Putamen (tissue), 1 donor: Measurements from ENCODE around the gene DMD.
"Not testable (repeated sequence)": the region's sequence is repeated elsewhere in the genome, so short reads cannot be mapped to it uniquely, and the experiment has no call there.

ENCODE experiments used
- DNase-seq: peaks from one replicate; pipeline ENCODE4 v3.0.0-alpha.2; 2016; ENCODE audit warnings: low spot score

The DMD gene

DNA sequence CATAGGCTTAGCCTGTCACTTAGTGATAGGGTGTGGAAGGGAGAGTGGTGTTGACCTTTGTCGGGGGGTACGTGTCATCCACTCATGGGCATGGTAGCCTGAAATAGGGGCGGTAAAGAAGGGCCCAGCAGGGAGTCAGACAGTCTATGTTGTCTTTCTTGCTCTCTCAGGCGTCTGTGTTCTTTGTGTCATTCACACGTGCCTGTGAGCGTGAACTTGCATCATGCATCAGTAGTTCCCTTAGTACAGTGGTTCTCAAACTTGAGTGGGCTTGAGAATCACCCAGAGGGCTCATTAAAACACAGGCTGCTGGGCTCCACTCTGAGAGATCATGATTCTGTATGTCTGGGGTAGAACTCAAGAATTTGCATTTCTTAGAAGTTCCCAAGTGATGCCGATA is 1688.6 kb downstream of the DMD start:
- DNase-seq = no peak

DNA sequence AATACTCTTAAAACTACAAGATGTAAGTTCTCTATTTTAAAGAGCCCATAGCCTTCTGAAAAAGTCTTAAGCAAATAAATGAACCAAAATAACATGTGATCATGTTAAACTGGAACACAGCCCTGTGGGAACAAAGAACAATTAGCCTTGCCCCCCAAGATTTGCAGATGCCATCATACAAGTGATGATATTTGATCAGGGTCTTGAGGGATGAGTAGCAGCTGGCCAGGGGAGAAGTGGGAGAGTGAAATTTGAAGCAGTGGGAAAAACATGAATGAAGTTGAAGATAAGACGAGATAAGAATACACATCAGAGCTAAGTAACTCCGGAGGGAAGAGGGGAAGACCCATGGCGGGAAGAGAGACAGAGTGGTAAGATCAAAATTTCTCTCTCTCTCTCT is 1689.4 kb downstream of the DMD start:
- no peak for DNase-seq

DNA sequence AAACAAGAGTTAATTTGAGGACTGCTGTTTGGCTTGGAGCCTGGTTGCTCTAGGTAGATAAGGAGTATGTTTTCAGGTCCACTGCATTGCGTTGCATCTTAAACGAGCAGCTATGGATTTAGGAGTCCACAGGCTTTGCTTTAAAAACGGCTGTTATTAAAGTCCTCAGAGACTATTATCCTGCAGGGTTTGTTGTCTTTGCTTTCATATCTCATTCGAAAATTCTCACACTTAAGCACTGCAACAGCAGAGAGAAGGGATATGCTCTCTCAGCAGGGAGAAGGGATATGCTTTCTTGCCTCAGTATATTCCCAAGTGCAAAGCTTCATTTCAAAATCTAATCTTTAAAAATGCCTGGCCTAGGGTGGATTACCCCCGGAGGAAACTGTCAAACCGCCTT is 1694.8 kb downstream of the DMD start:
- DNase-seq = no peak

DNA sequence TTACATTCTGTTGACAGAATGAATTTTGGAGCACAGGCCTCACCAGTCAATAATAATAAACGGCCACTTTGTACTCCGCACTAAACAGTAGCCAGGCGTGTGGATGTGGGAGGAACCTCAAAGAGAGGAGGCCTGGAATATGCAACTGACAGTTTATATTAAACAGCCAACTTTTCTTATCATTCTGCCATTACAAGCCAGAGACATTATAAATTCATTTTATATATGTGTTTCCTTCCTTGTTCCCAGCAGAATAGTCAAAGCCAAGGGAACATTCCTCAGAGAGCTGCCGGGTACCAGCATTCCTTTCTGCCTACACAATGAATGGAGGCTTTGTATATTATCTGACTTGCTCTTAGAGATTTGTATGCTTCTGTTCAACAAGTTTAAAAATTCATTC is 1703.0 kb downstream of the DMD start:
- DNase-seq = peak; percentile 27

DNA sequence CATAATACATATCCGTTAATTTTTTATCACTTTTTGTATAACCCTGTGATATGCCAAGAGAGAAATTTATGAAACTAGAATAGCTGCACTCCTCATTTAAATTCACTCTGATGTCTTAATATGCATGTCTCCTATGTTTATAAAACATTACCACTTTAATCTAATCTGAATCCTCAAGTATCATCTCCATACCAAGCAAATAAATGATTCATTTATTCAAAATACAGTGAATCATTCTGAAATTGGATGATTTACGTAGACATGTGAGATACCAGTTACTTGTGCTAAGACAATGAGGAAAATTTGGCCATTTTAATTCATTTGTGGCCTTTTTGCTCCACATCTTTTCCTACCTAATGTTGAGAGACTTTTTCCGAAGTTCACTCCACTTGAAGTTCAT is 1704.4 kb downstream of the DMD start:
- DNase-seq = no peak

DNA sequence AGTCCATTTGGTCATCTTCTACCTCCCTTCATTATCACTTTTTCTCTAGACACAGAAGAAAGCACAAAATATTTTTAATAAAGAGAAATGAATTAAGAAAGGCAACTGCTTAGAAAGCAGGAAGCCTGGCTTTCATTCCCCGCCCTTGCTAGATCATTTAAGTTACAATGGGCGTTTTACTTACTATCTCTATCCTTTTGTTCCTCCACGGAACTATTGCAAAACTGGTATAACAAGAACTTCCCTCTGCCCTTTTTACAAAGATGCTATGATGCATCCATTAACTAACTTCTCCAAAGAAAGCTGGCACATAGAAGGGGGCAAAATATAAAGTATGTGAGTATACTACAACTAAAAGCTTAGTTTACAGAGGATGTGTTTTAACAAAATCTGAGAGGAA is 1705.0 kb downstream of the DMD start:
- no peak for DNase-seq

DNA sequence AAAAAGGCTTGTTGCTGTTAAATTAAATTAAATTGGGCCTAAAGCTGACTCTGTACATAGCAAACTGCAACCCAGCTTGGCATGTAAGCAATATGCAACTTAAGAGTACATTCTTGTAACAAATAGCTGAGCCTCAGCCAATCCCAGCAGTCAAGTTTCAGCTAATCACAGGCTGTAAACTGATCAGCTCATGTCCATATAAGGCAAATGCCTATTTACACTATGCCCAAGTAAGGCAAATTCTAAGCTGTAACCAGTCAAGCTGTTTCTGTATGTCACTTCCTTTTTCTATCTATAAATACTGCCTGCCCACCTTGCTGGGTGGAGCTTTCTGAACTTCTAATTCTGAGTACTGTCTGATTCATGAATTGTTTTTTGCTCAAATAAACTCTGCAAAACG is 1710.4 kb downstream of the DMD start:
- no peak for DNase-seq

DNA sequence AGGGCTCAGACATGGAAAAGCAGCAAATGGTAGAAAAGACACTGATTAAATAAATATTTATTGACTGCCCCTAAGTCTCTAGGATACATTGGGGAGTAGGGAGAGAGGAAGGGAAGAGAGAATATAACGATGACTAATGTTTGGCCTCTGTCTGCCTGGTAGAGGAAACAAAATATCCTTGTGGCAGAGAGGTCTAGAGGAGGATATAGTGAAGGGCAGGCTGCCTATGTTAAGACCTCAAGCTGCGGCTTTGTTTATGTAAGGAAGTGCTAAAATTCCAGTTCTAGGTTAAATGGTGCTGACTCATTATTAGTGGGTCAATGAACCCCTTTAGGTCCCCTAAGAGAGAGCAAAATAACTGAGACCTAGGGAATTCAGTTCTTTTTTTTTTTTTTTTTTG is 1712.2 kb downstream of the DMD start:
- DNase-seq = no peak

DNA sequence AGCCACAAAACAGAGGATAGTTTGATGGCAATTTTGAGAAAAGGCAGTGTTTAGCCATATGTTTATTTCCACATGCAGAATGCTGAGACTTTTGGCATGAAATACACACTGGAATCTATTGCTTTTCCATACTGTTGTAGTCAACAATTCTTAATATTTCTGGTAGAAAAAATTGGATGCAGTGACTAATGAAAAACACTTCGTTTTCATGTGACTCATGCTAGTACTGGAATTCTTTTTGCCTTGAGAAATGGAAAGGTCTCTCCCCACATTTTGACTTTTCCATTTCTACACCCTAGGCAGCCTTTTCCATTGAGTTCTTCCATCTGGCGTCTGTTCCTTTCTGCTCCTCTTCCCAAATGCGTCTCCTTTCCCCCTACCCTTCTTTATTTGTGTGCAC is 1714.3 kb downstream of the DMD start:
- DNase-seq = no peak

DNA sequence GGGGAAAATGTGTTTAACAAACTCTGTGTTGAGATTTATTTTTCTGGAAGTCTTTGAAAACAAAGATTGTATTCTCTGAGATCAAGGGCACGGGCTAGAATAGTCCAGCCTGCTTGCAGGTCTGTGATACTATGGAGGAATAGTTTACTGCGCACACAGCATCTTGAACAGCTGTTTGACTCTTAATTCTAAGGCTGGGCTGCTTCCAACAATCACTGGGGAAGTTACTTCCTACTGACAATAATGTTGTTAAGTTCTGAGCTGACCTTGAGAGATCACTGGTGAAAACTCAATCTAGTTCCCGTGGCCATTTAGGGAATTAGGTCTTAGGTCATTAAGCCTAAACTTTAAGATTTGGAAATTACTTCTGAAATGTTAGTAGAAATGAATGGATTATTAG is 1723.4 kb downstream of the DMD start:
- DNase-seq = no peak

DNA sequence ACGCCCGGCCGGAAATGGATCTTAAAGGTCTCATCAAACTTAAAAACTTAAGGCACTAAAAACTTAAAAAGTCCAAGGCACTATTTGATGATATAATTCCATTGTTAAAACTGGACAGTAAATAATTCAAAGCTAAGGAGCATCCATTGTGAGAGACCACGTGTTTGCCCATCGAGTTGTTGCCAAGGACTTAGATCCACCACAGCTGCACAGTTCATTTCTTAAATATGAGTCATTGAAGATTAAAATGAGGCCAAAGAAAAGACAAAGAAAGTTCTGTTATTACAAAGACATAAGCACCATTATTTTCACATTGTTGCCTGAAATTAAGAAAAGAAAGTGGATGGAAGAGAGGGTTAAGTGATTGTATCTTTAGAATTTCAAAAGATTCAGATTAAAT is 1728.0 kb downstream of the DMD start:
- DNase-seq = no peak

DNA sequence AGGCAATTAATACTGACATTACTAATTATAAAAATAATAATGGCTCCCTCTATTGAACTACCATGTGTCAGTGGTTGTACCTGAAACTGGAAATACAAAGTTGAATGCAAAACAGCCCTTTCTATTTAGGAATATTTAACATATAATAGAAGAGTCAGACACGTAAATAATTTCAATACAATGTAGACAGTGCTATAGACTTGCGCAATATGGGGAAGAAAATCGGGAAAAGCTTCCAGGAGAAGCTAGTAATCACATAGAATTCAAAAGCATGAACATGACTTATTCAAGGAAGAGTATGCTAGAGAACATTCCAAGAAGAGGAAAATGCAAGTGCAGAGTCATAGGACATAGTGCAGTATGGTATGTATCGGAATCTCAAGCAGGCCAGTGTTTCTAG is 1730.7 kb downstream of the DMD start:
- no peak for DNase-seq

DNA sequence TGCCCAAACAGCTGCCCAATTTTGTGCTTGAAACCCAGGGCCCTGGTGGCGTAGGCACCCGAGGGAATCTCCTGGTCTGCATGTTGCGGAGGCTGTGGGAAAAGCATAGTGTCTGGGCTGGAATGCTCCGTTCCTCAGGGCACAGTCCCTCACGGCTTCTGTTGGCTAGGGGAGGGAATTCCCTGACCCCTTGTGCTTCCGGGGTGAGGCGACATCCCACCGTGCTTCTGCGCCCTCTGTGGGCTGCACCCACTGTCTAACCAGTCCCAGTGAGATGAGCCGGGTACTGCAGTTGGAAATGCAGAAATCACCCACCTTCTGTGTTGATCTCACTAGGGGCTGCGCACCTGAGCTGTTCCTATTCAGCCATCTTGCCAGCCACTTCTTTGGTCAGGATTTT is 1740.1 kb downstream of the DMD start:
- DNase-seq = no peak

DNA sequence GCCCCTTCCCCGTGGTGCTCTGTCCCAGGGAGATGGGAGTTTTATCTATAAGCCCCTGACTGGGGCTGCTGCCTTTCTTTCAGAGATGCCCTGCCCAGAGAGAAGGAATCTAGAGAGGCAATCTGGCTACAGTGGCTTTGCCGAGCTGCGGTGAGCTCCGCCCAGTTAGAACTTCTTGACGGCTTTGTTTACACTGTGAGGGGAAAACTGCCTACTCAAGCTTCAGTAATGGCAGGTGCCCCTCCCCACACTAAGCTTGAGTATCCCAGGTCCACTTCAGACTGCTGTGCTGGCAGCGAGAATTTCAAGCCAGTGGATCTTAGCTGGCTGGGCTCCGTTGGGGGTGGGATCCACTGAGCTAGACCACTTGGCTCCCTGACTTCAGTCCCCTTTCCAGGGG is 1740.6 kb downstream of the DMD start:
- not testable (repeated sequence) for DNase-seq

DNA sequence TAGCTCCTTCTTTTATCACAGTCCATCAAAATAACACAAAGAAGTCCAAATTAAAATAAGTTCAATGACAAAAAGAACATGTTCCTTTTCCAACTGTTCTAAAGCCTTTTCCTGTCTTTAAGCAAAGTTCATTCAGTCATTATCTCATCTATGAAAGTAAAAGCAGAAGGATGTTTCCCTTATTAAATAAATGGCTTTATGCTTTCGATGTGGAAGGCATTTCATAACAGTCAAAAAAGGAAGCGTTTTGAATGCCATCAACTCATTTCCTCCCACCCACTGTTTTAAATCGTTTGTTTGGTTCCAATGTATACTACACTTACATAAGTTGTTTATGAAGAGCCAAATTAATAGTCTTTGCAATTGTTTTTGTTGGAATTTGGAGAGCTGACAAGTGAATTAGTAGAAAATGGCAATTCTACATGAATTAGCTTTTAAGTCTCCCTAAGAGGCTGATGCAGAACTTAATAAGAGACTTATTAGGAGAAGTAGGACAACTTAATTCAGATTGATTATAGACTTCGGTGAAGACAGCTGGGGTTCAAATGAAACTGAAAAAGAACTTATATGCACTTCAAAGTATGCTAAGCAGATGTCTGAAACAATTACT is 1746.9 kb downstream of the DMD start:
- DNase-seq = no peak

DNA sequence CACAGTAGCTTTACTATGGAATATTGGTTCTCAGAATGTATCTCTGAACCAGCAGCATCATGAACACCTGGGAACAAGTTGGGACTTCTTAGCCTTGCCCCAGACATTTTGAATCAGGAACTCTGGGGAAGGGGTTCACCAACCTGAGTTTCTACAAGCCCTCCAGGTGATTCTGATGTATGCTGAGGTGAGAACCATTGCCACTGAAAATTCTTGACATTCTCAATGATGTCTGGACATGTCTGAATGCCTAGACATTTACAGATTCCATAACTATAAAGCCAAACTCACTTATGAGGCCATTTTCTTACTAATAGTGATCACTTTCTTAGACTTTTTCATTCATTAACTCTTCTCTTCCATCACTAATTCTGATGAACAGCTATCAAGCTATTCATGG is 1750.1 kb downstream of the DMD start:
- DNase-seq = no peak

DNA sequence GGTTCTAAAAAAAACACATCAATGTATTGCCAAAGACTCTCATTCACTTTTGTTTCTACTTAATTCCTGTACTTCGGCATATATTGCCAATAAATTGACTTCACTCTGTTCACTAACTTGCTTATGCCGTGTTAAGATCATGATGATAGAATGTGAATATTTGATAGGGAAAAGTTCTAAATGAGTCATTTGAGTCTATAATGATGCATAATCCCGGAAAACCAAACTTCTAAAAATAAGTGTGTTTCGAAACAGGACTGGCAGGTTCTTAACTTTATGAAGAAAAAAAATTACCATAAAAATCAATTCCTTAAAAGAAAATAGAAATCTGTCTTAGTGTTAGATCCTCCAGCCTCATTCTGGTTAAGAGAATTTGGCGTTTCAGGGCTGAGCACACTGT is 1752.0 kb downstream of the DMD start:
- no peak for DNase-seq

DNA sequence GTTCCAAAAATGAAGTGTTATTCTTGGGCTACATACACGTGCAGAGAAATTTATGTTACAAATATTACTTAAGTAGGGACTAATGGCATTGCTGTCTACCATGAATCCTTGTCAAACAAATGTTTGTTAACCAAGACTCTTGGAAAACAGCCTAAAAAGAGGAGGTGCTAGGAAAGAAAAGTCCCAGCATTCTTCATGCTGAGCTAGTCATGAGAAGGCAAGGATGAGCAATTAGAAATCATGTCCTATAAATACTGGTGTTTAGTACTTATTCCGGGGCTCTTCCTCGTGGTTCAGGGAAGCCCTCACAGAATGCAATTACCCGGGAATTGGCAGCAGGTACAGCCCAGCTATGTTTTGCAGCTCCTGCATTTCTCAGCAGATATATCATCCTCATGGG is 1761.4 kb downstream of the DMD start:
- DNase-seq = no peak

DNA sequence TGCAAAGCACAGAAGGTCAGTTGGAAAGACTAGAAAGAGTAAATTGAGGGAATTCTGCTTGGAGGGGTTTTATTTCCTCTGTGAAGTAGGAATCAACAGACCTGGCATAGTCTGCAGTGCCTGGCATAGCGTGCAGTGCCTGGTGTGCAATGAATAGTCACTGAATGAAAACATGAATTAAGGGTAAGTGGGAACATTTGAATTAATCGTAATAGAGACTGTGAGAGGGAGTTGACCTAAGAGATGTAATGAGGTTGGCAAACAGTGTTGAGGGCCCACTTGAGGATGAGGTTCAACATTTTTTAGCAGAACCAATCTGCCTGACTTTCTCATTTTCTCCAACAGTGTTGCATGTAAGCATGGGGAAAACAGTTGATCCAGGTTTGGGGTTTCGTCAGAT is 1762.3 kb downstream of the DMD start:
- DNase-seq = no peak

DNA sequence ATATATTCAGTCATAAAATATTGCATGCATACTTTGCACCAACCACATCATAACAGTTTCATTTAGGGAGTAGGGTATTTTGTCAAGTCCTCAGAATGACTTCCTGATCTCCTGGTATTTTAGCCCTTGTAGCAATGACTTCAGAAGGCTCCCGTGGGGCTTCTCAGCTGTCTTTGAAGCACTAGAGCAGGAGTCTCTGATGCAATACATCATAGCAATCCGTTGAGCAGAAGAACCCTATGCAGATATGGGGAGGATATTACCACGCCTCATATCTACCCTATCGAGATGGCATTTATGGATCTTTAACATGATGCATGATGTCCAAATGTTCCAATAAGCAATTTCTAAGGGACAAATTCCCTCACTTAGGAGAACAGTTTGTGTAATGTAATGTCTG is 1765.8 kb downstream of the DMD start:
- DNase-seq = no peak

DNA sequence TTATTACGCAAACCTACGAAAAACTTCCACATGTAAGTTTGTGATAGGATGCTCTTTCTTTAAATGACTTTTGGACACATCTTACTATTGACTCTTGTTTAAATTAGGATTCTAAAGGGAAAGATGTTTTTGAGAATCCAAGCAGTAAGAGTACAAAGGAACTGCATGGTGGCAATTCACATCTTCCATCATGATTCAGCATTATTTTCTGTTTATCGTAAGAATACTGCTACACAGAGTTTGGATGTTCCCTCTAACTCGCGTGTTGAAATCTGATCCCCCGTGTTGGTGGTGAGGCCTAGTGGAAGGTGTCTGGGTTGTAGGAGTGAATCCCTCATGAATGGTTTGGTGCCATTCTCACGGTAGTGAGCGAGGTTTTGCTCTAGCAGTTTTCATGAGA is 1767.7 kb downstream of the DMD start:
- no peak for DNase-seq

DNA sequence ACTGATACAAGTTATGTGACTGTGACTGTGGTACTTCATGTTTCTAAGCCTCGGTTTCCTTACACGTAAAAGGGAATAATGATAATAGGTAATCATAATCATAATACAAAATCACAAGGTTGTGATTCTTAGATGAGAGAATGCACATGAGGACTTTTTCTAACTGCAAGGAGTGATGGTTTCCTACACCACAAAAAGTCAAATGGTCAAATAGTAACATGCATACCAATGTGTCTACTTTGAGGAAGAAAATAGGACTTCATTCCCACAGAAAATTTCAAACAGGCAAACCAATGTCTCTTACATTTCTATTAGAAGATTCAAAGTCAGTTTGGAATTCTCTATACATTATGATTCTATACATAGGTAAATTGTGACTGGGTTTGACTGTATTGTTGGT is 1770.8 kb downstream of the DMD start:
- DNase-seq = no peak

DNA sequence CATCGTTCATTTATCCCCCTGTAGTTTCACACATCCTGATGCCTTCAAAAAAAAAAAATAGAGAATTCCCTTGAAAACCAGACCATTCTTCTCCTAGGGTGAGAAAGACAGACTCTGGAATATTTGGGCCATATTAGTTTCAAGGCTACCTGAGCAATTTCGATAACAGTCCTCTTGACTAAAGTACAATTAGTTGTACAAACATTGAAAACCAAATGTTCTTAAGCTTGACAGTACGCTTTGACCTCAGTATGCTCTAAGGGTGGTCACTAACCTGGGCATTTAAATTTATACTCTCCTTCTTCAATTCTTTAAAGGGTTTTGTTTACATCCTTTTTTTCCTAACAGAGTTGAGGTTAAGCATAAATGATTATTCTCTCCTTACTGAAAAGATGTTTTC is 1774.9 kb downstream of the DMD start:
- no peak for DNase-seq

DNA sequence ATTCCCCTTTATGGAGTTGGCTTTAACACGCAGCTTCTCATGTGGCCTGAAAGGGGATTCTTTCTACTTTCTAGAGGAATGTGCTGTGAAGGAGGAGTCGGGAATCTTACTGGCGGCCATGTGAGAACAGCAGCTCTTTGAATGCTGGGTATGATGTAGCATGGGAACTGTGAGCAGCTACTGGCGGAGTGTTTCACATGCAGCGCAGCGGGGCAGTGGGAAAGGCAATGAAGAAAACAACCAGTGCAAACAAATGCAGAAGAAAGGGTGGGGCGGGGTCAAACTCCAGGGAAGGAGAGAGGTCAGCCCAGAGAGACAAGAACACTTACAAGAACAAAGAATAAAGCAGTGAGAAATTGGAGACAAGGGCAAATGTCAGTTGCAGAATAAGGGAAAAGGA is 1775.8 kb downstream of the DMD start:
- DNase-seq = peak; percentile 16

DNA sequence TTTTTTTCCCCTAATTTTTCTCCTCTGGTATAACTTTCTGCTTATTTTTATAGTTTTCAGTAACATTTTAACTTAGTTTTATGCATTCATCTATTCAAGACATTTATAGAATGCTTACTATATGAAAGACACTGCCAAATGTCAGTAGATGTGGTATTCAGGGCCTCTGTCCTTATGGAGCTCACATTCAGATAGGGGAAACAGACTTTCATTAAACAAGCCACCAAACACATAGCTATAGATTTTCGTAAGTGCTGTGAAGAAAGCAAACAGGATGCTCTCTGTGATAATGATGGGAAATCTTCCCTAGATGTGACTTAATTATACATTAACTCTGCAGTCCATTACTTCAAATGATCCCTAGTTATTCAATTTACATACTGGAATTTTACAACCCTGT is 1777.5 kb downstream of the DMD start:
- DNase-seq = no peak
